GM21367 (cell line): Measurements from ENCODE around the gene PRKAG2.

Experiments
- ATAC-seq: cut with Tn5 transposase; IDR thresholded peaks from one replicate; pipeline ENCODE4 v1.9.1; 2021; ENCODE audit not compliant: unreplicated experiment

PRKAG2 gene

DNA sequence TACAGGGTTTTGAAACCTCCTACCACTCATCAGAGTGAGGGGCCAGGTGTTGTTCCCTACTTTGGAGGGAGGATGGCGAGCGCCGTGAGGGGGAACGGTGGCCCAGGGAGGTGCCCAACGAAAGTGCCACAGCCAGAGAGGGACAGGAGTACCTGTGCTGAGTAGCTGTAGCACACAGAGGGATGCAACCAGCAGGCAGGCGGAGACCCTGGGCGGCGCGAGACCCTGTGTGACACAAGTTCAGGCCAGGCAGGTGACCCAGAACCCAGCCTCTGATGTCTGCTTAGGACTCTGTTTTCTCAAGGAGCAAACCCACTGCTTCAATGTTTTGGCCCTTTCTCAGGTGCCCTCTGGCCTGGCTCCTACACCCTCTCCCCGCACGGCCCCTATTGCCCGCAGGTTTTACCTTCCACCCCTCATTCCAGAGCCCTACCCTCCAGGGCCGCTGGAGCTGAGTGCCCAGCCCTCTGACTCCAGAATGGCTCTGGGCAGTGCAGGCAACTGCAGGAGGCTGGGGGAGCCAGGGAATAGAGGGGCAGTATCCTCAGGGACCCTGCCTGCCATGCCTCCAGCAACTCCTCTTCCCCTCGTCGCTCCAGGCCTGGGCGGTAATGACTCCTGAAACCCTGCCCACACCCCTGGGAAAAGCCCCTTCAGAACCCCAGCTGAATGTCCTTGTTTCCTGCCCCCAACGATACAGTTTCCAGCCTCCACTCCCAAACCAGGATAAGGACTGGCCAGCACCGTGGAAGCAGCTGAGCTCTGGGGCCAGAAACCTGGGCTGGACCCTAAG is 193.1 kb downstream of the PRKAG2 start:
- ATAC-seq, result no peak

DNA sequence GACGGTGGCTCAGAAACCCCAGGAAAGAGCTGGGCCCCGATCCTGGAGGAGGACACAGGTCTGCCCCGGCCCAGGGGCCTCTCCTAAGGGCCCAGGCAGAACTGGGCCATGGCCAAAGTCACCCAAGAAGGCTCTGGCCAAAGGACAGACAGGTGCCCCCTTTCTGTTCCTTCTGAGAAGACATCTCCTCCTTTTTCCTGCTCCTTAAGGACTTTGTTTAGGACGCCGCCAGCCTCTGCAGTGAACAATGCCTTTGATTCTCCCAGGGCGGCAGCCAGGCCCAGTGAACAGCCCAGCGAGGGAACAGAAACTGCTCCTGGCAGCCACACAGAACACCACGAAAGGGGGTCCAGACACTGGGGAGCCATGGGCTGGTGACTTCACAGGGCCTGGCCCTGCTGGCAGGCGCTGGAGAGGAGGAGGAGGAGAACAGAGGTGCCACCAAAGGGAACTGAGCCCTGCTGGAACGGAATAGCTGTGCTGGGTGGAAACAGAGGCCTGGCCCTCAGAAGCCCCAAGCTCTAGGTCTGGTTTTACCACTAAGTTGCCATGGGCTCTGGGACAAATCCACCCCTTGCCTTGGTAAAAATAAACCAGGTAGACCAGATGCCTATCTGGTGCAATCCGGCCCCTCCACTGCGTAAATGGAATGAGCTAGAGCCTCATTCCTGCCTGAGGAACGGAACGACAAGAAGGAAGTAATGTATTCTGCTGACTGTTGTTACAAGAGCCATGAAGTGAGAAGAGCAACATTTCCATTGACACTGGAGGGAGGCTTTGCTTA is 193.9 kb downstream of the PRKAG2 start:
- no peak for ATAC-seq

DNA sequence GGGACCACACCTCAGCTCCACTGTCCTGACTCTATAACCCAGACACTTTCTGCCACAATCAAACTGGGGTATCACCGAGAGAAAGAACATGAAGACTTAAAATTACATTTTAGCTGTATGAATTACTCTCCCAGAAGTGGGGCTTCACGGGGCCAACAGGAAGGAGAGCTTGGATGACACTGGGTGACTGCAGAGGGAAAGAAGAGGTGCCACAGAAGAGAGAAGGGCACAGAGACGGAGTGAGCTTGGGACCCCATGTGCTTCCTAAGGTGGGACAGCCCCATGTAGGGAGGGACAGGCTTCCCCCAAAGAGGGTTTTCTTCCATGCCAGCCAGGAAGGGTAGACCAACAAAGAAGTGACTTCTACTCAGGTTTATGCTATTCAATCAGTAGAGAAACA is 195.2 kb downstream of the PRKAG2 start:
- no peak for ATAC-seq

DNA sequence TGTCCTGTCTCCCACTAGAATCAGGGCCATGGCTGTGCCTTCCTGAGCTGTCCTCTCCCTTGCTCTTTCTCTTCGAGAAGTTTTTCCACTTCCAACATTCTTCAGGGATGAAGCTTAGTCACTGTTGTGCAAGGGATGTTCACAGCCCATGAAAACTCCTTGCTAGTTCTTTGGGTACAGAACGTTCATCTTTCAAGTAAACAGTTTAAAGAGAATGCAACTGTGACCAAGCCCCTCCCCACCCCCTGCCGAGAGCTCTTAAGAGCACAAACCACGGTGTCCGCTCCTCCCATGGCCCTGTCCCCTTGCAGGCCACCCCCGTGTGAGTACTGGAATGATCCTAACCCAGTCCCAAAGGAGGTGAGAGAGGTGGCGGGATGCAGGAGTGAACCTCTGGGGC is 196.1 kb downstream of the PRKAG2 start:
- ATAC-seq, result no peak

DNA sequence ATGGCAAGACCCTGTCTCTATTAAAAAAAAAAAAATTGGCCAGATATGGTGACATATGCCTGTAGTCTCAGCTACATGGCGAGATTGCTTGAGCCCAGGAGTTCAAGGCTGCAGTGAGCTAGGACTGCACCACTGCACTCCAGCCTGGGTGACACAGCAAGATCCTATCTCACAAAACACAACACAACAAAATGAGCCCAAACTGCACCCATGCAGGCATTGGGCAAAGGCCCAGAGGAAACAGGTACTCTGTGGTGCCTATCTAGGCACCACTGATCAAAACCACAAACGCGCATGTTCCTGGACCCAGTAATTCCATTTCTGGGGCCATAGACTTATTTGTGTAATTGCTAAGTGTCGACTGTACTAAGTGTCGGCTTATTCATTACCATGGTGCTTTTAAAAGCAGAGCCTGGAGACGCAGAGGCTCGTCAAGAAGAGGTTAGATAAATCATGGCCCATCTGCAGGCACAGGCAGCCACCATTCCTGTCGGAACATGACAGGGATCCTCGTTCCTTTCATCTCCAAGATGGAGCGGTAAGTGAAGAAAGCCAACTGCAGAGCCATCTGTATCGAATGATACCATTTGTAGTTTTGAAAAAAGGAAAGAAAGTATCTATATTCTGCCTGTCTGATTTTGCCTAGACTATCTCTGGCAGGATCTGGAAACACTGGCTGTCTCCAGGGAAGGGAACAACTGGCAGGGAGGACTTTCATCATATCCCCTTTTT is 196.9 kb downstream of the PRKAG2 start:
- no peak for ATAC-seq

DNA sequence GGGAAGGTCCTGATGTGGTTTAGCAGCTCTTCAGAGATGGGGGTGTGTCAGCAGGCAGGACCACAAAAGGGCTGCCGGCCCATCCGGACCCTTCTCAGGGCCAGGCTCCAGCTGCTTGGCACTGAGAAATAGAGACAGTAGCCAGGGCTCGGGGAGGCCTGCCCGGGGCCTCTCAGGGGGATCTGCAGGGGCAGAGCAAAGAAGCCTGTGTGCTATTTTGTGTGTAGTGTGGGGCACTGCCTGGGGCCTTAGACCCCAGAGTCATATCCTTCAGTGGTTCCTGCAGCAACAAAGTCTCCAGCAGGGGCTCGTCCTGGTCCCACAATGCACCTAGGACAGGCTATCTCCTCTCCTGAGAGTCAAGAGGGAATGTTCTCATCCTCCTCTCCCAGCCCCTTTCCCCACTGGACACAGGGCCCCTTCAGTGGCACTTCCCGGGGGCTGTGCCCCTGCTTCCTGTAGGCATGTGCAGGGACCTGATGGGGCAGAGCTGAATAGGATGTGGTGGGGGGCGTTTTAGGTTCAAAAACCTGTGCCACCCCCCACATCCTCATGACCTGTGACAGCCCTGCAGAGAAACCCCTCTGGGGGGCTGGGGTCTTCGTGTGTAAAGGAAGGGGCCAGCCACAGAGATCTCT is 197.7 kb downstream of the PRKAG2 start:
- ATAC-seq, result no peak

DNA sequence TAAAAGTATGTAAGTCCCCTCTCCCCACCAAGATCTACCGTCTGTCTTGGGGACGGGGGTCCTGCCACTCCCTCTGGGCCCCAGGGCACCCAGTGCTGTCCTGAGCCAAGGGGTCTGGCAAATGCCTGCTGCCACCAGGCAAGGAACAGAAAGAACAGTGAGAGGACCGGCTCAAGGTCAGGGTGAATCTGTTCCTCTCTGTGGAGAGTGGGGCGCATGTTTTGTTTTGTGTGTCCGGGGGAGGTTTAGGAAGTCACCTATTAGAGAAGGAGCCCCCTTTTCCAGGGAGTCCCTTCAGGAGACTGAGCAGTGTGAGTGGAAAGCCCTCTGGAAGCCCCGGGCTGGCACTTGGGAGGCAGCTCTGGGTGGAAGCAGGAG is 198.7 kb downstream of the PRKAG2 start:
- no peak for ATAC-seq

DNA sequence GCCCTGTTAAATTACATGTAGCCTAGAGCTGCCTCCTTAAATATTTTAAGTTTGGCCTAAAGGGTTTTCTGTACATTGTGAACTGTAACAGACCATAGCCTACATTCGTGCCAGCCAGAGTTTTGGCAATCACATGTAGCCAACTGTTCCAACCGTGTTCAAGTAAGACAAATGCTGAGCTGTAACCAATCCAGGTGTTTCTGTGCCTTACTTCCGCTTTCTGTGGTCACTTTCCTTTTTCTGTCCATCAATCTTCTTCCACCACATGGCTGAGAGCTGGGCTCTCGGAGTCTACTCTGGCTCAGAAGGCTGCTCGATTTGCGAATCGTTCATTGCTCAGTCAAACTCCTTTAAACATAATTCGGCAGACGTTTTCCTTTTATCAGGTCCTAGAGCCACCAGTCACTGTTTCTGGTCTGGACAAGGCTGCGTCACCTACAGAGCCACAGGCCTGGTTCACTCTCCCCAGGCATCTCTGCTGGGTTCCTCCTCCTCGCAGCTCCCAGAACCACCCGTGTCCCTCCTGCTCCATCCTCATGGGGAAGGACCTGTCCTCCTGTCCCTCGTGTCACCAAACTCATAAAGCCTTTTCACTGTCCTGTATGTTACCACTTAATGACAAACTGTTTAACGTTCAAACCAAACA is 199.2 kb downstream of the PRKAG2 start:
- no peak for ATAC-seq

DNA sequence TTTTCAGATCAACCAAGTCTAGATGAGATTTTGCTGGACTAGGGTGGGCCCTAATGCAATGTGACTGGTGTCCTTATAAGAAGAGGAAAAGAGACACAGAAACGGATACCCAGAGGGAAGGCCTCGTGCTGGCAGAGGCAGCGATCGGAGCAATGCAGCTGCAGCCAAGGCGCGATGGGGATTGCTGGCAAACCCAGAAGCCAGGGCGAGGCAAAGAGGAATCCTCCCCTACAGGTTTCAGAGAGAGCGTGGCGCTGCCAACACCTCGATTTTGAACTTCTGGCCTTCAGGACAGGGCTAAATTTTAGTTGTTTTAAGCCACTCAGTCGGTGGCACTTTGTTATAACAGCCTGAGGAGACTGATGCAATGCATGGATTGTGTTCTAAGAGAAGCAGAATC is 200.2 kb downstream of the PRKAG2 start:
- no peak for ATAC-seq

DNA sequence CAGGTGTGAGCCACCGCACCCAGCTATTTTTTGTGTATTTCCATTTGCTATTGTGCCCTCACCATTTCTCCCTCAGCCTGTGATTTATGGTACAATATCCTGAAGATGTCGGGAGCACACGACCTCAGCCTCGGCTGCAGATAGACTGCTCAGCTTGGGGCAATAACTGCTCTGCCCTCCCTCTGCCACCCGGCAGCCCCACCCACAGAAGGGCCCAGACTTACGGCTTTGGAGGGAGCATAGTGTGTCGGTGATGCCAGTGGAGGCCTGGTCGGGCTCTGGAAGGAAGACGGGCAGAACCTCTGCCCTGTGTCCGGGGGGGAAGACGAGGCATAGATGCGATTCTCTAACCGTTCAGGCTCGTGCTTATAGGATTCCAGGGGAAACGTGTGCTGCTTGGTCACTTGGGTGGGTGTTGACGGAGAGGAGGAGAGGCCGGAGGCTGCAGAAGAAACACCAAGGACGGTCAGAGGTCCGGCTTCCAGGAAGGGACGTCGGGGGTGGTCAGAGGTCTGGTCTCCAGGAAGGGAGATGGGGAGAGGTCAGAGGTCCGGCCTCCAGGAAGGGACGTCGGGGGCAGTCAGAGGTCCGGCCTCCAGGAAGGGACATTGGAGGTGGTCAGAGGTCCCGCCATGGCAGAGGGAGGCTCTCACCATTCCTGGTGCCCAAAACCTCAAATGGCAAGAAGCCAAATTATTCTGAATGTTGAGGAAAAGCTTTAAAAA is 201.6 kb downstream of the PRKAG2 start:
- no peak for ATAC-seq

DNA sequence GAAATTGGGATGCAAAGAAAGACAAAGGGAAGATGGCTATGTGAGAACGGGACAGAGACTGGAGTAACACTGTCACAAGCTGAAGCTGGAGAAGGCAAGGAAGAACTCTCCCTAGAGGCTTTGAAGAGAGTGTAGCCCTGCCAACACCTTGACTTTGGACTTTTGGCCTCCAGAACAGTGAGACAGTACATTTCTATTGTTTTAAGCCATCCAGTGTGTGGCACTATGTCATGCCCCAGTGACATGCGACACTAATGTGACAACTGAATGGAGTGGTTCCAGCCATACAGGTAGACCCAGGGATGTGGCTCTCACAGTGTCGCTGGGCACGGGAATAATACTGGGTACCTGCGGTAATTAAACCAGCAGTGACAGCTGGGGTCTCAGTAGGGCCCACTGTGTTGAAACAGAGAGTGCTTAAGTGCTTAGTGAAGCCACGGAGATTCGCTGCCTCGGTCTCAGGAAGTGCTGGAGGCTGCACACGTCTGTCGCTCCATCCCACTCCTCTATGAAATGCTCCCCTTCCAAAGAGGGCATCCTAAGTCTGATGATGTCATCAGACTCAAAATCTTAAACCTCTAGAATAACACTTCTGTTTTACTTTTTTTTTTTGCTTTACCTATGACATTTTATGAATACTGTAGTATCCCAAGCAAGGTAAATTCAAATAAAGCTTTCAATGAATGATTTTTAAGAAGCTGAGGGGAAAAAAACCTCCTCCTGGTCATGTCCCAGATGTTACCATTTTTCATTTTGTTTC is 202.6 kb downstream of the PRKAG2 start:
- no peak for ATAC-seq

DNA sequence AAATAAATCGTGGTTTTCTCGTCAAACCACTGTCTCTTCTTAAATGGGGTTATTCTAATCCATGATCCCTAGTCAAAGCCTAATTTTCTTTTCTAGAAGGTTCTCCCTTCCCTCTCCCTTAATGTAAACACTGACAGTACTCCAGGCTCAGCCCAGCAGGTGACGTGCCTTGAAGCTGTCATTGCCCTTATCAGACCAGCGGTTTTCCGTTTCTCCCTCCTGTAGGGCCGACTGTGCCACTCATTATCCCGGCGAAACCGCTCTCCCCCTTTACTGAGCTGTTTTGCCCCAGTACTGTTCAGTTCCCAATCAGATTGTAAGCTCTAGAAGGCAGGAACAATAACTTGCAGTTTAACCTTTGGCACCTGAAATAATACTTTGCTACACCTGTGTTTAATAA is 203.7 kb downstream of the PRKAG2 start:
- no peak for ATAC-seq

DNA sequence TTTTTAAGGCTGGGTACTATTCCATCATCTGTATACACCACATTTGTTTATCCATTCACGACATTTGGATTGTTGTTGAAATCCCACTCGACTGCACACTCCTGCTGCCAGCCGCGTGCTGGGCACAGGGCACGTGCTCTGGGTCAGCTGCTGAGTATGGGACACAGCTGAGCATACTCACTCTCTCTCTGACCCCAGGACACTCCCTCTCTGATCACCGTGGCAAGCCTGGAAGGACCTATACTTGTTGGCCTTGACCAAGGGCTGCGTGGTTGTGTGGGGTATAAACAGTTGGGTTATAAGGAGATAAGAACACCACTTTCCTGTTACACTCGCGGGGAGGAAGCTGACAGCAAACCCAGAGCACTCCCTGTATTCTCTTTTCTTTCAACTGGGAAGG is 204.2 kb downstream of the PRKAG2 start:
- ATAC-seq, result no peak

DNA sequence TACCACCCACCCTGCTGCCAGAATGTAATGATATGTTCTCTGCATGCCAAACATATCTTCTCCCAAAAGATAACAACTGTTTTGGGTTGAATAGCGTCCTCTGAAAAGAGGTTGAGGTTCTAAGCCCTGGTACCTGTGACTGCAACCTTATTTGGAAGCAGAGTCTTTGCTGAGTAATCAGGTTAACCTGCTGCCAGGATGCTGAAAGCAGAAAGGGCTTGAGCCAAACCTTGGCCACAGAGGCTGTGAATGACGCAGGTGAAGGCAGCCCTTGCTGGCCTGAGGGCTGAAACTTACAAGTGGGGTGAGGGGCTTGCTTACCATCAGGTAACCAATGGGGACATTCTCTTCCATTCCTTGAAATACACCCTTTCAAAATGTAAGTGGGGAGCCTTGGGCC is 205.4 kb downstream of the PRKAG2 start:
- no peak for ATAC-seq

DNA sequence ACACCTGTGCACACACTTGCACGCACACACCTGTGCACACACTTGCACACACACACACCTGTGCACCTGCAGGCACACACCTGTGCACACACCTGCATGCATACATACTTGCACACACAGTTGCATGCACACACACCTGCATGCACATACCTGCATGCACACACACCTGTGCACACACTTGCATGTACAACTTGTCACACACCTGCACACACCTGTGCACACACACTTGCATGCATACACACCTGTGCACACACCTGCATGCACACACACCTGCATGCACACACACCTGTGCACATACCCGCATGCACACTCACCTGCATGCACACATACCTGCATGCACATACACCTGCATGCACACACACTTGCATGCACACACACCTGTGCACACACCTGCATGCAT is 207.2 kb downstream of the PRKAG2 start:
- no peak for ATAC-seq

DNA sequence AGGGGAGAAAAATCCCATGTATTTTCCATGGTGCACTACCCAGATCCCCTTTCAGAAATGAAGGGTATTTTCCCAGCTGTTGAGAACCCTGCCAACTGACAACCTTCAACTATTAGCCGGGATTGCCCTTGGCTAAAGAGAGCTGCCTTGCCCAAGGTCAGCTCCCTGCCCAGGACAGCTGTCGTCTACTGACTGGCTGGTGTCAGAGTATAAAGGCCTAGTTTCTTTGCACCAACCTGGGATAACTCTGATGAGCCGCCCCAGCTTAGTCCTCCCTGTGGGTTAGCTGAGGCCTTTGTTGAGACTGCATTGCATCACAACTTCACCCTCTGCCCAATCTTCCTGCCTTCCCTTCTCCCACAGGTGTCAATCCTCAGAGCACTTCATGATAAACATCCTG is 210.0 kb downstream of the PRKAG2 start:
- no peak for ATAC-seq

DNA sequence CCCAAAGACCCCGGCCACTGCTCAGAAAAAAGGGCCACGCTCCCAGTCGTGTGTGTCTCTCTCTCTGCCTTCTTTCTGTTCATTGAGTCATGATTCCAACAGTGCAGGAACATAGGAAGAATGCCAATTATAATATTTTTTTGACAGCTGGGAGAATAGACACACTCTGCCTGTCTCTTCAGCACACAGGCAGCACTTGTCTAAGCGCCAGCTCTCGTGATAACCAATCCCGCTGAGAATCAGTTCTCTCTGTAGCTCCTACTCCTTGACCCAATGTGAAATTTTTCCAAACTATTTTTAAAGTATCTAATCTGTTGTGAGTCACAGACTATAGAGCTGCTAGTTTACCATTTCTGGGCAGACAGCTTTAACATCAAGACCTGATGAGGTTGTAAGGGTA is 211.5 kb downstream of the PRKAG2 start:
- no peak for ATAC-seq

DNA sequence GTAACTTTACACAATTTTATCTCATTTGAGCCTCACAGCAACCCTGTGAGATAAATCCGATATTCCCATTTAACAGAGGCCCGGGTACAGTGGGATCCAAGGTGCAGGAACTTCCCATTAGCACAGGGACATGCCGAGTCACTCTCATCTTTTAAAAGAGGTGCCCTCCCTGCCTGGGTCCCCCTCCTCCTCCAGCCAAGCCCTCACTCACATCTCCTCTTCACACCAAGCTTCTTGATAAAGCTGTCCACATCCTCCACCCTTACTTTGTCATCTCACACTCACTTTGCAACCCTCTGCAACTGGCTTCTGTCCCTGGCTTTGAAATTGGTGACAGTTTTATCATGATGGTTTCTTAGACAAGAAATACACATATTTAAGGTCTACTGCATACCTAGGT is 212.6 kb downstream of the PRKAG2 start:
- no peak for ATAC-seq

DNA sequence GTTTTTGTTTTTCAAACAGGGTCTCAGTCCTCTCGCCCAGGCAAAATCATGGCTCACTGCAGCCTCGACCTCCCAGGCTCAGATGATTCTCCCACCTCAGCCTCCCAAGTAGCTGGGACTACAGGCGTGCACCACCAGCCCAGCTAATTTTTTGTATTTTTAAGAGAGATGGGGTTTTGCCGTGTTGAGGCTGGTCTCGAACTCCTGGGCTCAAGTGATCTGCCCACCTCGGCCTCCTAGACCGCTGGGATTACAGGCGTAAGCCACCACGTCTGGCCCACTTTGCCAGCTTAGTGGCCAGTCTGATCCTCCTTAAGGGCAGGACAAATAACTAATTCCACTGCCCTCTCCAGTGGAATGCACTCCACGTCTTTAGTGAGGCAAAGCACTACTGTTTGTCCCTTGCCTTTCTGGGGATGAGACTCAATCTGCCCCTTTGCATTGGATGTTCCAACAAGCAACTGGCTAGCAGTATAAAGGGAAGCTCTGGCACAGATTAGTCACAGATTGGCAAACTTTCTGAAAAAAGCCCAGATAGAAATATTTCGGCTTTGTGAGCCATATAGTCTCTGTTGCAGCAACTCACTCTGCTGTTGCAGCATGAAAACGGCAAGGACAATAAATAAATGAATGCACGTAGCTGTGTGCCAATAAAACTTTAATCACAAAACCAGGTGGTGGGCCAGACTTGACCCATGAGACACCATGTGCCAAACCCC is 213.4 kb downstream of the PRKAG2 start:
- no peak for ATAC-seq
